Hepatocyte (in vitro differentiated cells): ENCODE results near the gene CHST8.

Experiments used
- EZH2 ChIP-seq: fragments of 200-600 bp; sonication (generic); IDR thresholded peaks from 2 replicates; pipeline ENCODE4 v1.6.1; 2016; ENCODE audit warnings: antibody characterized with exemption, mild to moderate bottlenecking, borderline replicate concordance
- TF ChIP-seq, protein P1 (sequence below): fragments of 200-600 bp; sonication (generic); IDR thresholded peaks from 2 replicates; pipeline ENCODE4 v1.5.1; 2016; ENCODE audit warnings: antibody characterized with exemption, mild to moderate bottlenecking; ENCODE audit not compliant: poor library complexity

DNA sequence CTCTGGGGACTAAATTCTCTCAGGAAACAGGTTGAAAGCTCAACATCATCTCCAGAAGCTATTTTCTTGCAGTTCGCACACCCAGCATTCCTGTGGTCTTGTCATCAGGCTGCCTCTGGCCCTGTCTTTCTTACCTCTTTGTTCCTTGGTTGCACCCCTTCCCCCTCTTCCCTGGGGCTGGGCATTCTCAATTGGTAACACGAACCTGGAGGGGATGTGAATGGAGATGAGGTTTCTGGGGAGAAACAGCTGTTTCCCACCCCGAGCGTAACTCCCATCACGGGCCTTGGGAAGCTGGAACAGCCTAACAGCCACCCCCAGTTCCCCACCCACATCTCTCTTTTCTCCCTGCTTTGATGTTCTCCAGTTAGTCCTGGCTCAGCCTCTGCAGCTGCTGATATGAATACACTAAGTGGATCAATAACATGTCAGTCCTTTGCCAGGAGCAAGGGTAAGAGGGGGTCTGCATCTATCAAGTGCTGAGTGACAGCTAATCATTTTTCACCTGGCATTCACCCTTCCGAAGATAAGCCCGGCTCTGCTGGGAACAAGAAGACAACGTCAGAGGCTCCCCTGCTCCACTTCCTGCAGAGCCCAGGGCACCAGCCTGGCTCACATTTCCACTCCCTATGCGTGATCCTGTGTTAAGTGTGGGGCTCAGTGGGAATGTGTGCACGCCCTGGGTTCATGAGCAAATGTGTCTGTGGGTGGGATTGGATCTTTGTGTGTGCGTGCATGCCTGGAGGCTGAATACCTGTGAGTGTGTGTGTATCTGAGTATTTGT is 100.9 kb downstream of the CHST8 start:
- TF ChIP-seq, protein P1, sequence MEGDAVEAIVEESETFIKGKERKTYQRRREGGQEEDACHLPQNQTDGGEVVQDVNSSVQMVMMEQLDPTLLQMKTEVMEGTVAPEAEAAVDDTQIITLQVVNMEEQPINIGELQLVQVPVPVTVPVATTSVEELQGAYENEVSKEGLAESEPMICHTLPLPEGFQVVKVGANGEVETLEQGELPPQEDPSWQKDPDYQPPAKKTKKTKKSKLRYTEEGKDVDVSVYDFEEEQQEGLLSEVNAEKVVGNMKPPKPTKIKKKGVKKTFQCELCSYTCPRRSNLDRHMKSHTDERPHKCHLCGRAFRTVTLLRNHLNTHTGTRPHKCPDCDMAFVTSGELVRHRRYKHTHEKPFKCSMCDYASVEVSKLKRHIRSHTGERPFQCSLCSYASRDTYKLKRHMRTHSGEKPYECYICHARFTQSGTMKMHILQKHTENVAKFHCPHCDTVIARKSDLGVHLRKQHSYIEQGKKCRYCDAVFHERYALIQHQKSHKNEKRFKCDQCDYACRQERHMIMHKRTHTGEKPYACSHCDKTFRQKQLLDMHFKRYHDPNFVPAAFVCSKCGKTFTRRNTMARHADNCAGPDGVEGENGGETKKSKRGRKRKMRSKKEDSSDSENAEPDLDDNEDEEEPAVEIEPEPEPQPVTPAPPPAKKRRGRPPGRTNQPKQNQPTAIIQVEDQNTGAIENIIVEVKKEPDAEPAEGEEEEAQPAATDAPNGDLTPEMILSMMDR: no peak
- TF ChIP-seq EZH2: no peak
